Astrocyte of the cerebellum (primary cell): ENCODE data around the gene NPSR1.

Source experiments
- DNase-seq: peaks from one replicate; pipeline ENCODE4 v3.0.0-alpha.2; 2011; ENCODE audit warnings: low read depth
- H3K4me3 ChIP-seq: 2 replicates; pipeline ENCODE4 v1.5.1; 2011; ENCODE audit warnings: mild to moderate bottlenecking, low read depth, low read length, moderate library complexity
- CTCF ChIP-seq: IDR thresholded peaks from 2 replicates; pipeline ENCODE4 v1.5.1; 2012; ENCODE audit warnings: low read length, low read depth, moderate library complexity, mild to moderate bottlenecking; ENCODE audit errors: missing control alignments
- in situ Hi-C: cut with HindIII; loops from 2 replicates; pipeline ENCODE4 v1.10.0; 2017; ENCODE audit warnings: low sequenced_read_pairs

Gene NPSR1

GRCh38 chr7:34845666-34846361, 187.8 kb downstream of the NPSR1 start:
- no peak for TF ChIP-seq CTCF
- no peak overlapping the region for H3K4me3 ChIP-seq
- in situ Hi-C loops: no loop called here
- DNase-seq: no peak

GRCh38 chr7:34846976-34847375, 189.0 kb downstream of the NPSR1 start:
- DNase-seq: no peak
- TF ChIP-seq CTCF: no peak
- in situ Hi-C loops: no loop called here
- H3K4me3 ChIP-seq: no peak overlapping the region

- no peak for DNase-seq
- in situ Hi-C loops: no loop called here
- no peak for TF ChIP-seq CTCF
- H3K4me3 ChIP-seq: no peak overlapping the region
These were observed 190.7 kb downstream of the NPSR1 start for GRCh38 chr7:34848670-34849069.

GRCh38 chr7:34849163-34849960, 191.3 kb downstream of the NPSR1 start:
- H3K4me3 ChIP-seq: no peak overlapping the region
- TF ChIP-seq CTCF: no peak
- in situ Hi-C loops: no loop called here
- no peak for DNase-seq

- in situ Hi-C loops: no loop called here
- H3K4me3 ChIP-seq: no peak overlapping the region
- no peak for TF ChIP-seq CTCF
- no peak for DNase-seq
These were observed 192.0 kb downstream of the NPSR1 start for GRCh38 chr7:34849986-34850385.

GRCh38 chr7:34850681-34851080, 192.7 kb downstream of the NPSR1 start:
- no peak for TF ChIP-seq CTCF
- no peak overlapping the region for H3K4me3 ChIP-seq
- in situ Hi-C loops: no loop called here
- DNase-seq: no peak
